Thyroid gland (tissue), 4 donors: ENCODE measurements around the gene MRPL2.

Source experiments
- POLR2A ChIP-seq, 2 donors: fragments of 450-650 bp; IDR thresholded peaks; one replicate each; pipeline ENCODE4 v1.6.1; 2017; ENCODE audit warnings: antibody characterized with exemption in 2 of 2, mild to moderate bottlenecking in 2 of 2, moderate library complexity in 1 of 2
- TF ChIP-seq, protein P1 (sequence below), 6 experiments: fragments of 200-600 bp in 3 of 6; fragments of 450-650 bp in 3 of 6; sonication (generic) in 3 of 6; IDR thresholded peaks; one replicate each; pipeline ENCODE4 v1.5.1; 2016 to 2019; ENCODE audit warnings: antibody characterized with exemption in 6 of 6, mild to moderate bottlenecking in 2 of 6, inconsistent platforms in 1 of 6, moderate library complexity in 1 of 6

DNA sequence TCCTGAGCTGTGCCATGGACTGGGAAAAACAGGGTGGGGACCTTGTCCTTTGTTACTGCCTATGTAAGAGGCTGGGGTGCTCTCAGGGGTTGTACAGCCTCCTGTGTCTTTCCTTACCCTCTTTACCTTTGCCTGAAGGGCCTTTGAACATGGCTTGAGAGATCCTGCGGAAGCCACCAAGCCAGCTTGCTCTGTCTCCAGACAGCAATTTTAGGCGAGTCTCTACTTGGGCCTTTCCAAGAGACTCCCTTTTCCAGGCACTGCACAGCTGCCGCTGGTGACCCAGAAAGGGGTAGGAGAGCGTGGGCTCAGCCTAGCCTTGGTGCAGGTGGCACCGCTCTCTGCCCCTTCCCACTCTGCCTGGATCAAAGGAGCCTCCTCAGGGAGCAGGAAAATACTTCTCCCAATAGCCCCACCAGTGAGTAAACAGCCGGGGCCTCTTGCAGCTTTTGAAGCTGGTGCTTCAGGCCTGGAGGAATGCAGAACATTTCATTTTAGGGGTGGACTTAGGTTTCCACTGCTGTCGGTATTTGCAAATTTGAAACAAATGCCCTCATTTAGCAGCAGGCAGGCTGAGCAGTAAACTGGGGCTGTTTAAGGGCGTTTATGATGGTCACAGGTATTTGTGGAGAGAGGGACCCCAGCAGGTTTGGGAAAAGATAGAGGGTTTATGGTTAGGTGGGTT is 30.8 kb upstream of the MRPL2 start:
- TF ChIP-seq, protein P1, sequence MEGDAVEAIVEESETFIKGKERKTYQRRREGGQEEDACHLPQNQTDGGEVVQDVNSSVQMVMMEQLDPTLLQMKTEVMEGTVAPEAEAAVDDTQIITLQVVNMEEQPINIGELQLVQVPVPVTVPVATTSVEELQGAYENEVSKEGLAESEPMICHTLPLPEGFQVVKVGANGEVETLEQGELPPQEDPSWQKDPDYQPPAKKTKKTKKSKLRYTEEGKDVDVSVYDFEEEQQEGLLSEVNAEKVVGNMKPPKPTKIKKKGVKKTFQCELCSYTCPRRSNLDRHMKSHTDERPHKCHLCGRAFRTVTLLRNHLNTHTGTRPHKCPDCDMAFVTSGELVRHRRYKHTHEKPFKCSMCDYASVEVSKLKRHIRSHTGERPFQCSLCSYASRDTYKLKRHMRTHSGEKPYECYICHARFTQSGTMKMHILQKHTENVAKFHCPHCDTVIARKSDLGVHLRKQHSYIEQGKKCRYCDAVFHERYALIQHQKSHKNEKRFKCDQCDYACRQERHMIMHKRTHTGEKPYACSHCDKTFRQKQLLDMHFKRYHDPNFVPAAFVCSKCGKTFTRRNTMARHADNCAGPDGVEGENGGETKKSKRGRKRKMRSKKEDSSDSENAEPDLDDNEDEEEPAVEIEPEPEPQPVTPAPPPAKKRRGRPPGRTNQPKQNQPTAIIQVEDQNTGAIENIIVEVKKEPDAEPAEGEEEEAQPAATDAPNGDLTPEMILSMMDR (IDR thresholded peaks at IDR 0.05), result no peak
- no peak for TF ChIP-seq POLR2A (IDR thresholded peaks at IDR 0.05)
